Neural progenitor cell (in vitro differentiated cells): ENCODE measurements around the gene PDGFC. TPM values are rescaled to one million over a fixed set of nuclear protein-coding genes. Genes with fewer than 3 reads are reported as not detected.

Source experiments
- DNase-seq: peaks from one replicate; pipeline ENCODE4 v3.0.0-alpha.2; 2016; ENCODE audit warnings: low spot score
- H2AFZ ChIP-seq: fragments of 200-600 bp; sonication (generic); replicated peaks from 2 replicates; pipeline ENCODE4 v1.6.1; 2016; ENCODE audit warnings: antibody characterized with exemption
- H3F3A ChIP-seq: fragments of 200-600 bp; sonication (generic); 2 replicates; pipeline ENCODE4 v1.6.1; 2016; ENCODE audit warnings: antibody characterized with exemption, low read depth
- H3K27ac ChIP-seq: fragments of 200-600 bp; sonication (generic); 2 replicates; pipeline ENCODE4 v1.5.1; 2016; ENCODE audit warnings: mild to moderate bottlenecking
- H3K27me3 ChIP-seq: fragments of 200-600 bp; sonication (generic); 2 replicates; pipeline ENCODE4 v1.6.1; 2016; ENCODE audit warnings: mild to moderate bottlenecking, moderate library complexity
- H3K36me3 ChIP-seq: fragments of 200-600 bp; sonication (generic); 2 replicates; pipeline ENCODE4 v1.5.1; 2016
- H3K4me1 ChIP-seq: fragments of 200-600 bp; sonication (generic); 2 replicates; pipeline ENCODE4 v1.6.1; 2016; ENCODE audit warnings: mixed run types
- H3K4me2 ChIP-seq: fragments of 200-600 bp; sonication (generic); 2 replicates; pipeline ENCODE4 v1.6.1; 2016
- H3K4me3 ChIP-seq: fragments of 200-600 bp; sonication (generic); 2 replicates; pipeline ENCODE4 v1.5.1; 2016
- H3K79me2 ChIP-seq: fragments of 200-600 bp; sonication (generic); 2 replicates; pipeline ENCODE4 v1.6.1; 2016; ENCODE audit warnings: low read depth
- H3K9ac ChIP-seq: fragments of 200-600 bp; sonication (generic); 2 replicates; pipeline ENCODE4 v1.6.1; 2016
- H3K9me3 ChIP-seq: fragments of 200-600 bp; sonication (generic); 2 replicates; pipeline ENCODE4 v1.5.1; 2016; ENCODE audit warnings: low read depth
- H4K20me1 ChIP-seq: fragments of 200-600 bp; sonication (generic); 2 replicates; pipeline ENCODE4 v1.6.1; 2016; ENCODE audit warnings: low read depth
- H3K27ac Mint-ChIP-seq: 3 replicates; pipeline ENCODE4 v1.8.0; 2021; ENCODE audit warnings: mixed read lengths
- H3K27me3 Mint-ChIP-seq: 2 replicates; pipeline ENCODE4 v1.8.0; 2022; ENCODE audit warnings: low read depth, mild to moderate bottlenecking, inconsistent platforms, moderate library complexity, mixed read lengths; ENCODE audit not compliant: insufficient read depth
- H3K36me3 Mint-ChIP-seq: 3 replicates; pipeline ENCODE4 v1.8.0; 2021; ENCODE audit warnings: mixed read lengths
- H3K4me1 Mint-ChIP-seq: 3 replicates; pipeline ENCODE4 v1.8.0; 2021; ENCODE audit warnings: mixed read lengths
- H3K4me3 Mint-ChIP-seq: 3 replicates; pipeline ENCODE4 v1.8.0; 2021; ENCODE audit warnings: mild to moderate bottlenecking, moderate library complexity, mixed read lengths
- H3K9me3 Mint-ChIP-seq: 3 replicates; pipeline ENCODE4 v1.8.0; 2020; ENCODE audit warnings: mixed read lengths
- EZH2 ChIP-seq: fragments of 200-600 bp; sonication (generic); IDR thresholded peaks from 2 replicates; pipeline ENCODE4 v1.6.1; 2017; ENCODE audit warnings: antibody characterized with exemption, mild to moderate bottlenecking, moderate library complexity
- EZH2phosphoT487 ChIP-seq: fragments of 200-600 bp; sonication (generic); IDR thresholded peaks from 2 replicates; pipeline ENCODE4 v1.6.1; 2017; ENCODE audit warnings: antibody characterized with exemption
- total RNA-seq: library from RNA; depleted of rRNA; stranded (reverse); fragments of >200 nt; gene quantifications from 2 replicates; pipeline ENCODE4 v1.2.3, GENCODE V29; 2015; ENCODE audit warnings: low replicate concordance
- TF ChIP-seq, protein P1 (sequence below): fragments of 200-600 bp; sonication (generic); IDR thresholded peaks from 2 replicates; pipeline ENCODE4 v1.5.1; 2017; ENCODE audit warnings: antibody characterized with exemption, mild to moderate bottlenecking

The PDGFC gene
- total RNA-seq, 1 donor from 2014 or later: 4.7 TPM

DNA sequence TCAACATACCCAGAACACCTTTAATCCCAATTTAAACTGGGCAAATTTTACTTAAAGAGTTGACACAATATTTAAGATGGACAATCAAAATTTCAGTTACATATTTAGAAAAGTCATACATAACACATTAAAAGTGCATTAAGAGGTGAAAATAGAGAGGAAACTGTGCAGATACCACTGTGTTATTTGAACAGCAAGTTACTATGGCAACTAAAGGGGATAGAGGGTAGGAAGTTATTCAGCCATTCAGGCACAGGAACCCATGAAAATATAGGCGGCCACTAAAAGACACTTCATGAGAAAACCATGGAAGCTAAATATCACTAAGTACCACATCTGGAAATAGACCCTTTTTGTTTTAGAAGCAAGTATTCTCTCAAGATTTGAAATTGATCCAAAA lies 75.1 kb downstream of the PDGFC start:
- H3K27ac ChIP-seq: no peak overlapping the region
- H3F3A ChIP-seq: no peaks in the 10 kb centered on the region
- no peak overlapping the region for H2AFZ ChIP-seq
- Mint-ChIP-seq H3K4me1 (peaks cover 15% of the 10 kb centered on the region), H3K36me3 (peaks cover 5% of the 10 kb centered on the region), H3K27me3 (no peaks in the 10 kb centered on the region), H3K4me3 (no peak overlapping the region), H3K9me3 (peaks cover 3% of the 10 kb centered on the region), H3K27ac (no peak overlapping the region)
- TF ChIP-seq EZH2 (no peak), EZH2phosphoT487 (no peak)
- TF ChIP-seq, protein P1, sequence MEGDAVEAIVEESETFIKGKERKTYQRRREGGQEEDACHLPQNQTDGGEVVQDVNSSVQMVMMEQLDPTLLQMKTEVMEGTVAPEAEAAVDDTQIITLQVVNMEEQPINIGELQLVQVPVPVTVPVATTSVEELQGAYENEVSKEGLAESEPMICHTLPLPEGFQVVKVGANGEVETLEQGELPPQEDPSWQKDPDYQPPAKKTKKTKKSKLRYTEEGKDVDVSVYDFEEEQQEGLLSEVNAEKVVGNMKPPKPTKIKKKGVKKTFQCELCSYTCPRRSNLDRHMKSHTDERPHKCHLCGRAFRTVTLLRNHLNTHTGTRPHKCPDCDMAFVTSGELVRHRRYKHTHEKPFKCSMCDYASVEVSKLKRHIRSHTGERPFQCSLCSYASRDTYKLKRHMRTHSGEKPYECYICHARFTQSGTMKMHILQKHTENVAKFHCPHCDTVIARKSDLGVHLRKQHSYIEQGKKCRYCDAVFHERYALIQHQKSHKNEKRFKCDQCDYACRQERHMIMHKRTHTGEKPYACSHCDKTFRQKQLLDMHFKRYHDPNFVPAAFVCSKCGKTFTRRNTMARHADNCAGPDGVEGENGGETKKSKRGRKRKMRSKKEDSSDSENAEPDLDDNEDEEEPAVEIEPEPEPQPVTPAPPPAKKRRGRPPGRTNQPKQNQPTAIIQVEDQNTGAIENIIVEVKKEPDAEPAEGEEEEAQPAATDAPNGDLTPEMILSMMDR: no peak
- no peak overlapping the region for H3K4me2 ChIP-seq
- H3K4me1 ChIP-seq: no peaks in the 10 kb centered on the region
- H3K9ac ChIP-seq: no peak overlapping the region
- H3K9me3 ChIP-seq: no peaks in the 10 kb centered on the region
- no peaks in the 10 kb centered on the region for H3K79me2 ChIP-seq
- no peak overlapping the region for H3K4me3 ChIP-seq
- no peaks in the 10 kb centered on the region for H4K20me1 ChIP-seq
- no peaks in the 10 kb centered on the region for H3K36me3 ChIP-seq
- H3K27me3 ChIP-seq: no peaks in the 10 kb centered on the region
- no peak for DNase-seq

DNA sequence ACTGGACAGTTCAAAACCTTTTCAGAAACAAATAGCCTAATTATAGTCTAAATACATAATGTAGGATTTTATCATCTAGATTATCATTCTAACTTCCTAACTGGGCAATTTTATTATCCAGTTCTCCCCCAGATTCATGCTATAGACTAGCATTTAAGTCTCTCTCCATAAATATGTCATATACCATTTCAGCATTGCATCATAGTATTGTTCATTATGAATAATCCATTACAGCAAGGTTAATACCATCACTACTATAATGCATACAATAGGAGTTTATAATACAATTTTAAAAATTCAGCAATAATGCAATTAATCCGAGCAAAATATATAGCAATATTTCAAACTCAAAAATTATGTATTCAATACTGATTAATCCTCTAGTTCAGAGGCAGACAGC lies 77.4 kb downstream of the PDGFC start:
- Histone ChIP-seq H3K27me3 (no peaks in the 10 kb centered on the region), H3K4me1 (no peaks in the 10 kb centered on the region), H3K36me3 (no peaks in the 10 kb centered on the region), H3K4me2 (no peak overlapping the region), H3K79me2 (no peaks in the 10 kb centered on the region), H2AFZ (no peak overlapping the region), H3K27ac (no peak overlapping the region), H3K9me3 (no peaks in the 10 kb centered on the region), H4K20me1 (no peaks in the 10 kb centered on the region), H3K9ac (no peak overlapping the region), H3F3A (no peaks in the 10 kb centered on the region), H3K4me3 (no peak overlapping the region)
- no peaks in the 10 kb centered on the region for H3K27me3 Mint-ChIP-seq
- H3K9me3 Mint-ChIP-seq: peaks cover 3% of the 10 kb centered on the region
- DNase-seq: no peak
- H3K27ac Mint-ChIP-seq: no peak overlapping the region
- H3K36me3 Mint-ChIP-seq: no peaks in the 10 kb centered on the region
- no peak overlapping the region for H3K4me3 Mint-ChIP-seq
- H3K4me1 Mint-ChIP-seq: peaks cover 24% of the 10 kb centered on the region
- TF ChIP-seq, protein P1: no peak
- no peak for TF ChIP-seq EZH2phosphoT487
- TF ChIP-seq EZH2: no peak

DNA sequence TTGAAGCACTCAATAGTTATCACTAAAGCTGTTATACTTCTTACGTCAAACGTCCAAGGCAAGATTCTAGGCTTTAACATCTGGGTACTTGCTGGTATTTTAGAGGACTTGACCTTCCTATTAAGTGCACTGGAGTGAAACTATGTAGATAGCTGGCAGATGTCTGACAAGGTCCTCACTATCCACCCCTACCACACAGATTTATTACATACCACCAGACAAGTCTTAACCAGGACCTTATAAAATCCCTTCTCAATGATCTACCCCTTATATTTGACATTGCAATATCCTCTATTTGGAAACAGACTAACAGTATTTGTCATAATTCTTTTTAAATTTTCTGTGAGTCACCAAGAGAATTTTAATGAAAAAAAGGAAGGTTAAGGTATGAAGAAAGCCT lies 78.8 kb downstream of the PDGFC start:
- H3K4me1 Mint-ChIP-seq: peaks cover 24% of the 10 kb centered on the region
- H3K79me2 ChIP-seq: no peaks in the 10 kb centered on the region
- no peaks in the 10 kb centered on the region for H3K27me3 ChIP-seq

More for the DNA sequence above, 78.8 kb downstream of the PDGFC start:
- Mint-ChIP-seq H3K9me3 (no peaks in the 10 kb centered on the region), H3K27me3 (no peaks in the 10 kb centered on the region), H3K27ac (no peak overlapping the region), H3K4me3 (no peak overlapping the region), H3K36me3 (no peaks in the 10 kb centered on the region)
- H3K27ac ChIP-seq: no peak overlapping the region
- no peak overlapping the region for H3K4me3 ChIP-seq
- H3K9me3 ChIP-seq: no peaks in the 10 kb centered on the region
- no peaks in the 10 kb centered on the region for H4K20me1 ChIP-seq
- no peak for DNase-seq
- no peak overlapping the region for H3K4me2 ChIP-seq
- no peaks in the 10 kb centered on the region for H3K4me1 ChIP-seq
- no peaks in the 10 kb centered on the region for H3F3A ChIP-seq
- TF ChIP-seq, protein P1: no peak
- TF ChIP-seq EZH2 (no peak), EZH2phosphoT487 (no peak)
- no peak overlapping the region for H3K9ac ChIP-seq
- H2AFZ ChIP-seq: no peak overlapping the region
- no peaks in the 10 kb centered on the region for H3K36me3 ChIP-seq
